HG03378 (cell line): ENCODE data around the gene STK40.

Source experiments
- ATAC-seq: cut with Tn5 transposase; IDR thresholded peaks from one replicate; pipeline ENCODE4 v1.9.1; 2021; ENCODE audit warnings: mild to moderate bottlenecking, moderate library complexity; ENCODE audit not compliant: unreplicated experiment

STK40 gene, protein sequence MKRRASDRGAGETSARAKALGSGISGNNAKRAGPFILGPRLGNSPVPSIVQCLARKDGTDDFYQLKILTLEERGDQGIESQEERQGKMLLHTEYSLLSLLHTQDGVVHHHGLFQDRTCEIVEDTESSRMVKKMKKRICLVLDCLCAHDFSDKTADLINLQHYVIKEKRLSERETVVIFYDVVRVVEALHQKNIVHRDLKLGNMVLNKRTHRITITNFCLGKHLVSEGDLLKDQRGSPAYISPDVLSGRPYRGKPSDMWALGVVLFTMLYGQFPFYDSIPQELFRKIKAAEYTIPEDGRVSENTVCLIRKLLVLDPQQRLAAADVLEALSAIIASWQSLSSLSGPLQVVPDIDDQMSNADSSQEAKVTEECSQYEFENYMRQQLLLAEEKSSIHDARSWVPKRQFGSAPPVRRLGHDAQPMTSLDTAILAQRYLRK

GRCh38 chr1:36385410-36386264, at the start of gene STK40:
Gene STK40 (minus strand): TSS chr1:36385924. CDS start chr1:36361332, 24,592 bp downstream.
- peak; percentile 80 for ATAC-seq

- no peak for ATAC-seq
Measured at GRCh38 chr1:36433102-36433501, 47.4 kb upstream of the STK40 start.

DNA sequence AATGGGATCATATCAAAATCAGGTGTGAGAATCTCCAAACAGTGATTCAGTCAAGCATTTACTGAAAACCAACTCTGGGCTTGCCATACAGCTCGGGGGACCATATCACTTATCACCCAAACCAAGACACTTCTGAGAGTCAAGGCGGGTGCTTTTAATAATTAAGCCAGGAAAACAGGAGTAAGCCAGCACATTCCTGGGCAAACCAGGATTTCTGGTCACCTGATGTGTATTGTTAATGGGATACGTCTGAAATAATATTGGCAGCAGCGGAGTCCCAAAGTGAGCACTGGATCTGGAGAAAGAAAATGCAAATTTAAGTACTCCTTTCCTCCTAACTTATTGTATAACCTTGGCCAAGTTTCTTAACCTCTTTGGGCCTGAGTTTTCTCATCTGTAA, 46.9 kb upstream of the STK40 start:
- no peak for ATAC-seq

DNA sequence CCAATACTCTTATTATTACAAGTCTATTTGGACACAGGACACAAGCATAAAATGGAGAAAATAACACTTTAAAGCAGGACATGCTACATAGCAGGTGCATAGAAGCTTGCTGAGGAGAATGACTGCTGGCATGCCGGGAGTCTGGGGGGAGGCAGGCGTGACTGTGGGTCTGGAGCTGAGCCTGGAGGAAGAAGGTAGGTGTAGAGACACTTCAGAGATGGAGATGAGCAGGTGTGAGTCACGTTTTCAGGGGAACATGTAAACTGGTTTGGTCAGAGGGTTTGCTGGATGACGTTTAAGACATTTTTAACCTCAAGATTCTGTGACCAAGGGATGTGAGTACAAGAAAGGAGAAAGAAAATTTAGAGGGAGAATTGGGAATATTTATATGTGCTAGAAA, 40.1 kb upstream of the STK40 start:
- no peak for ATAC-seq

DNA sequence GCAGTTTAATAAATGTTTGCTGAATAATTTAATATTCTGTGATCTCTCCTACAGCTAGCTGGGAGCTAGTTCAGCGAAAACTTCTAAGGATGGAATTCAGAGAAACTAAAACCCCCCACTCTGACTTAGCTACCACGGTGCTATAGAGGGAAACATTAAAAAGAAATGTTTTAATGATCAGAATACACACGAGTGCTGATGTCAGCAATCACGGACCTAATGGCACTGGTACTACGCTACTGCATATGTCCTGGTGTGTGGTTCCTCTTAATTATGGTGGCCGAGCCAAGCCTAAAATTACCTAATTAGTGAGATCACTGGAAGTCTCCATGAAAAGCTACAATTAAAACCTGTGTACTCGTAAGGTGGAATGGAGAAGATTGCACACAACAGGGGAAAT, 35.9 kb upstream of the STK40 start:
- no peak for ATAC-seq

DNA sequence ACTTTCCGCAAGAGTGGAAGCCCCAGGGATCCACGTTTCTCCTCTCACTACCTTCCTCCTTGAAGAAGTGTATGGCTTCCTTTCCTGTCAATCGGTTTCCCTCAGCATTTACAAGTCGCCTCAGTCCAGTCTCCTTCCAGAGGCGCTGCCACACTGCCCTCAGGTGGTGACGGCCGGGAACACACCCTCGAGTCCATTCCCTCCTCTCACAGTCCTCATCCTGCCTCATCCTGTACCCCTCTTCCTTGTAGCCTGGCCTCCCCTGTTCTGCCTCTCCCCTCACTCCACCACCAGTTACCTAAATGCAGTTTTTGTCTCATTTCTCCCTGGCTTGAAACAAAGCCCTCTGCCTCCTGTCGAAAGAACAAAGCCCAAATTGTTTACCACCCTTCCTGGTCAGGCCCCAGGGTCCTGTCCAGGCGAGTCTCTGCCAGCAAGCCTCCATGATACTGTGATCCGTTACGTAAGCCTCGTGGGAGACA, 35.2 kb upstream of the STK40 start:
- ATAC-seq: no peak

- ATAC-seq: no peak
Measured at GRCh38 chr1:36420409-36420808, 34.7 kb upstream of the STK40 start.

DNA sequence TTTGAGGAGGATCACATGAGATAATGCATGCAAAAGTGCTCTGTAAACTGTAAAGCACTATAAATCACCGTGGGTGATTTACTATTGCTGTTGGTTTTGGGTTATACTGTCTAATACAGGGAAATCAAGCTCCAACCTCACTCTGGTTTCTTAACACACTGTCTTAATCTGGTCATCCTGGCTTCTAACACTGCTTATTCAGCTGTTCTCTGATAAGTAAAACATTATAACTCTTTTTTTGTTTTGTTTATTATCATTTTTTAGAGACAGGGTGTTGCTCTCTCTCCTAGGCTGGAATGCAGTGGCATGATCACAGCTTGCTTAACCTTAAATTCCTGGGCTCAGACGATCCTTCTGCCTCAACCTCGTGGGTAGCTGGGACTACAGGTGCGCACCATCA, 33.8 kb upstream of the STK40 start:
- no peak for ATAC-seq

- no peak for ATAC-seq
Measured at GRCh38 chr1:36419140-36419539, 33.4 kb upstream of the STK40 start.

DNA sequence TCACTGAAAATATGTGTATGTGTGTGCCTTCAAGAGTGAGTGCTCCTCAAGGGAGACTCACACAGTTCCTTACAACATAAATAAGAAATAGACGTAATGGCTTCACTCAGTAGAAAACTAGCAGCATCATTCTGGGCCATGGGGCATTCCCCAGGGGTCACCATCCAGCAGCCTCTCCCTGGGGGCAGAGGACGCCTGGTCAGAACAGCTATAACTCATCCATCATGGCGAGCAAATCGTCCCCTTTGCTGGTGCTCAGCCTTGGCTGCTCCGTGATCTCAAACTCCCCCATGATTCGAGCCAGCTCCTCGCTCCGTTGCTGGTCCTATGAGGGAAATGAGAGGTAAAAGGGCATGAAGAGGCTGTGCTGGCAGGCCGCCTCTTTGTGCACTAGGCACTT, 32.2 kb upstream of the STK40 start:
- no peak for ATAC-seq

DNA sequence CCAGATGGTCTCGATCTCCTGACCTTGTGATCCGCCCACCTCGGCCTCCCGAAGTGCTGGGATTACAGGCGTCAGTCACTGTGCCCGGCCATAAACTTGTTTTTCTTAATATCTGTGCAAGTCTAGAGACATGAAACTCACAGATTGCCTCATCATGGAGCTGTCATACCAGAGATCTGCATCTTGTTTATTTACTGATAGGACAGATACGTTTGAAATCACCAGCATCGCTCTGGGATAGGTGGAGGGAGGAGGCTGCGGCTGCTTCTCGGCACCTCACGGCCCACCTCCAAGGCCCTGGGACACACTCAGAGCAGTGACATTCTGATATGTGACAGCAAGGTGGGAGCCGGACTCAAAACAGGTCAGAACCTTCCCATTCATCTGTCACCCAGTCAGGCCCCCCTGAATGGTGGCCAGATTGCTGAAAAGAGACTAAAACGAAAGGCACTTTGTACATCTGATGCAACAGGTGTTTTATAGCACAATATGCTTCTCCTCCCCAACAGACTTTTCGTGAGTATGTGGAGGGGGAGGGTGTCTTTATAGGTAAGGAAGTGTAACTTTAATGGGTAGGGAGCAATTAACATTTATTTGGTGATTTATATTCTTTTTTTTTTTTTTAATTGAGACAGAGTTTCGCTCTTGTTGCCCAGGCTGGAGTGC, 30.1 kb upstream of the STK40 start:
- no peak for ATAC-seq

DNA sequence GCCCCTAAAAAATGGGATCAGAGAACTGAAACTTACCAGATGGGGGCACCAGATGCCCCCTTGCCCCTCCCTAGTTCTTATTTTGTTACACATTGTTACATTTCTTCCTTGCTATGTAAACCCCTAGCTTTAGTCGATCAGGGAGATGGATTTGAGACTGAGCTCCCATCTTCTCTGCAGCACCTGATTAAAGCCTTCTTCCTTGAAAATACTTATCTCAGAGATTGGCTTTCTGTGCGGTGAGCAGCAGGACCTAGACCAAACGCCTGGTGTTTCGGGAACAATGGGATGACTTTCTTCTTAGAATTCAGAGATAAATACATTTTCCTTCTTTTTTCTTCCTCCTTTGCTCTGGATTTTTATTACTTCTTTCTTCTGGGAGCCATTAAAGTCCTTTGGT, 28.7 kb upstream of the STK40 start:
- no peak for ATAC-seq

- no peak for ATAC-seq
Measured at GRCh38 chr1:36411674-36412648, 26.2 kb upstream of the STK40 start.

DNA sequence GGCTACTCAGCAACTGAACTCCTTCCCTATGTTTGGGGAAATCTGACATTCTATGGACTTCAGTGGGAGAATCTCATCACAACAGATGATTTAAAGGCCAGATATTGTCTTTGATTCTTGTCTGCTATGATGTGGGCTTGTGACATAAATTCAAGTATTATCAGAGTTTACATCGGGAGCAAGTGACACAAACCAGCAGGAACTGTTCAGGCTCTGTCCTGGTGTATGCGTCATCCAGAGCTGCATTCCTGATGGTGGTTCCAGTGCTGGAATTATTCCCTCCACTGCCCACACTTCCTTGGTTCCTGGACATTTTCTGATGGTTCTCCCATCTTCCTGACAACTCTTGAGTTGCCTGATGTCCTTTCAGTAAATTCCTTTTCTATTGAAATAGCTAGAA, 22.8 kb upstream of the STK40 start:
- no peak for ATAC-seq

DNA sequence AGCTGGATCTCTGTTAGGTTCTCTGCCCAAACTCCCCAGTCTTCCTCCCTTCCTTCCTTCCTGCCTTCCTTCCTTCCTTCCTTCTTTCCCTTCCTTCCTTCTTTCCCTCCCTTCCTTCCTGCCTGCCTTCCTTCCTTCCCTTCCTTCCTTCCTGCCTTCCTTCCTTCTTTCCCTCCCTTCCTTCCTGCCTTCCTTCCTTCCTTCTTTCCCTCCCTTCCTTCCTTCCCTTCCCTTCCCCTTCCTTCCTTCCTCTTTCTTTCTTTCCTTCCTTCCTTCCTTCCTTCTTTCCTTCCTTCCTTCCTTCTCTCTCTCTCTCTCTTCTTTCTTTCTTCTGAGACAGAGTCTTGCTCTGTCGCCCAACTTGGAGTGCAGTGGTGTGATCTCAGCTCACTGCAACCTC, 20.7 kb upstream of the STK40 start:
- ATAC-seq: no peak

DNA sequence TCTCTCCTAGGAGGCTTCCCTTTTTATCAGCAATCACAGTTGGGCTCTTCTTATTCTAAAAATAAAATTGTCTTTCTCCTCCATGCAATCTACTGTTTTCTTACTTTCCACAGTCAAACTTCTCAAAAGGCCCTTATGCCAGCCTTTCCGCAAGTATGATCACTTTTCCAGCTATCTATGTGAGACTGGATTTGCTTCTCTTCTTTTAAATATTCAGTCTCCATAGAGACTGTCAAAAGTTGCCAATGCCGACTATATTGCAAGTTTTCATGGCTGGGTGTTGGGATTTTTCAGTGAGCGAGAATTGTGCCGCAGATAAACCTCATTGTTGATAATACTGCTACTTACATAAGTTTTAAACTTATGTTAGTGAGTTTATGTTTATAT, 16.8 kb upstream of the STK40 start:
- no peak for ATAC-seq

DNA sequence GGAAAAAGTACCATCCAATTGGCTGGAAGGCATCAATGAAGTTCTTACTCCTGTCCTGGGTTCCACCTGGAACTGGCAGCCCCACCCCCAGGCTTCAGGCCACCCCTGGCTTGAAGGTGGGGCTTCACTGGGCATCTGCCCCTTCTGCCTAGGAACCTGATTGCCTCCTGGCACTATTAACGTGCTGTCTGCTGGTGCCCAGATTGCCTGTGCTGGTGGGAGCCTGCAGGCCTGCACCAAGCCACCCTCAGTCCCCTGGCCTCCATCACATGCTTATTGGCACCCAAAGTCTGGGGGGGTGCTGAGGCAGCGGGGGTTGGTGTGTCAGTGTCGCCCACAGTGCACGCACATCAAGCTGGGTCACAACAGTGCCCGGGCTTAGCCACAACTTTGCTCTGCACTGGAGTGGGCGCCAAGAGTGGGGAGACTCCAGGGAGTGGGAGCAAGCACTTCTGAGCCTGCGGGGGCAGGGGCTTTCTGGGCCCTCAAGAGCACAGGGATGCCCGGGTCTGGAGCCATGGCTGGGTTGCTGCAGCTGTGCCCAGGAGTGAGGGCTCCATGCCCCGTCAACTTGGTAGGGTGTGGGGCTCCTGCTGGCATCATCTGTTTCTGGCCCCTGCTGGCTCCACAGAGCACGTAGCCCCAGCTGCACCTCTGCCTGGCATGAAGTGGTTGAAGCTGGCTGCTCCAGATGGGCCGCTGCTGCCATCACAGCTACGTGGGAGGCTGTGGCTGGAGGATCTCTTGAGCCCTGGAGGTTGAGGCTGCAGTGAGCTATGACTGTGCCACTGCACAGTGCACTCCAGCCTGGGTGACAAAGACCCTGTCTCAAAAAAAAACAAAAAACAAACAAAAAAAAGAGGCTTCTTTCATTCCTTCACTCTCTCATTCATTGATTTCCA, 16.1 kb upstream of the STK40 start:
- ATAC-seq: no peak

GRCh38 chr1:36400825-36401601, 15.3 kb upstream of the STK40 start:
- no peak for ATAC-seq

DNA sequence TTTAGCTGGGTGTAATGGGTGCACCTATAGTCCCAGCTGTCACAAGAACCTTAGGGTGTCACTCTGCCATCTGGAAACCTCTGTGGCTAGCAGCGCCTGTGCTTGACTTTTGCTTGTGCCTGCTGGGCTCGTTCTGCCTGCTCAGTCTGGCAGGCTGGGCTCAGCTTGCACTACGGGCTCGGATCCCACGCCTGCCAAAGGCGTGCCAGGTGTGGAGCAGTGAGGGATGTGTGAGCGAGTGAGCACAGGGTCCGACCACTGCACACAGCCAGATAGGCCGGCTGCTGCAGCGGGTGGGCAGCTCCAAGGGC, 14.7 kb upstream of the STK40 start:
- no peak for ATAC-seq
